Activated CD4-positive, alpha-beta T cell treated with anti-CD3 and anti-CD28 coated beads for 36 hours (primary cell): ENCODE data around the gene KCNC2. TPM values are rescaled to one million over a fixed set of nuclear protein-coding genes. Genes with fewer than 3 reads are reported as not detected.
"Not testable (repeated sequence)": the region's sequence is repeated elsewhere in the genome, so short reads cannot be mapped to it uniquely, and the experiment has no call there.

ENCODE experiments used
- ATAC-seq: fragments of 200-7000 bp; cut with Tn5 transposase; one replicate; pipeline ENCODE4 v1.10.0; 2021; ENCODE audit warnings: mild to moderate bottlenecking, moderate library complexity
- CTCF ChIA-PET: fragments of 350-600 bp; sonication (Branson Sonifier 250); formaldehyde crosslinking; loops from one replicate; lab custom pipeline; 2021; ENCODE audit warnings: antibody characterized with exemption; lab: Charles Lee
- POLR2A ChIA-PET: fragments of 350-600 bp; sonication (Branson Sonifier 250); formaldehyde crosslinking; loops from one replicate; lab custom pipeline; 2021; ENCODE audit warnings: antibody characterized with exemption, inconsistent platforms; lab: Charles Lee
- DNase-seq: peaks from one replicate; pipeline ENCODE4 v3.0.0-alpha.2; 2020
- H3K27ac Mint-ChIP-seq: one replicate; pipeline ENCODE4 v1.8.0; 2021; ENCODE audit warnings: mixed read lengths
- H3K27me3 Mint-ChIP-seq: one replicate; pipeline ENCODE4 v1.8.0; 2021; ENCODE audit warnings: mixed read lengths
- H3K36me3 Mint-ChIP-seq: one replicate; pipeline ENCODE4 v1.8.0; 2021; ENCODE audit warnings: low read depth, mixed read lengths
- H3K4me1 Mint-ChIP-seq: one replicate; pipeline ENCODE4 v1.8.0; 2021; ENCODE audit warnings: mixed read lengths
- H3K4me3 Mint-ChIP-seq: one replicate; pipeline ENCODE4 v1.8.0; 2021; ENCODE audit warnings: mild to moderate bottlenecking, moderate library complexity, mixed read lengths
- H3K9me3 Mint-ChIP-seq: one replicate; pipeline ENCODE4 v1.8.0; 2021; ENCODE audit warnings: low read depth, mixed read lengths
- intact Hi-C, 2 experiments: fragments of 100-400 bp; cut with DNase I in 1 of 2; cut with micrococcal nuclease in 1 of 2; formaldehyde crosslinking; loops; one replicate each; pipeline versions ENCODE4 v1.14.2 to v1.15.1; 2022 to 2024; cut with DNase I, micrococcal nuclease
- total RNA-seq, 2 experiments: library from RNA; stranded (reverse); gene quantifications; one replicate each; pipeline ENCODE4 v1.2.3, GENCODE V29; 2021

KCNC2 gene
- total RNA-seq, 2 experiments from 2014 or later = not detected

DNA sequence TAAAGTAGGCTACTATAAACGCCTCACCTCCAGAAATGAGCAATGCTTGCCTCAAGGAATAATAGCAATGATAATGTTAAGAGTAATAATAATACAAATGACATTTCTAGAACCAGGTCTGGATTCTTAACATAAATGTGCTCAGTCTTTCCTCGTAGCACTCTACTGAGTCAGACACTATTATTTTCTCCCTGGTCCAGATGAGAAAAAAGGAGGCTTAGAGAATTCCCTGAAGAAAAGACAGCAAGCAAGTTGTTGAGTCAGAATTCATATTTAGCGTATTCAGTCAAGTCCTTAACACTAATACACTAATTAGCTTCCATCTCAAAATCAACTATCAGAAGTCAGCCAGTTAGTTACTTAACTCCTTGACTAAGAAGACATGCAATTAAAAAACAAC lies 13.2 kb downstream of the KCNC2 start:
- DNase-seq (no peak), ATAC-seq (no peak)
- POLR2A ChIA-PET = no interaction called here
- no peak overlapping the region for H3K4me3 Mint-ChIP-seq
- peaks cover 2% of the 10 kb centered on the region for H3K27me3 Mint-ChIP-seq
- intact Hi-C loops = no loop called here
- no peaks in the 10 kb centered on the region for H3K9me3 Mint-ChIP-seq
- H3K27ac Mint-ChIP-seq = no peak overlapping the region
- H3K36me3 Mint-ChIP-seq = no peaks in the 10 kb centered on the region
- H3K4me1 Mint-ChIP-seq = peaks cover 7% of the 10 kb centered on the region
- CTCF ChIA-PET = no interaction called here

DNA sequence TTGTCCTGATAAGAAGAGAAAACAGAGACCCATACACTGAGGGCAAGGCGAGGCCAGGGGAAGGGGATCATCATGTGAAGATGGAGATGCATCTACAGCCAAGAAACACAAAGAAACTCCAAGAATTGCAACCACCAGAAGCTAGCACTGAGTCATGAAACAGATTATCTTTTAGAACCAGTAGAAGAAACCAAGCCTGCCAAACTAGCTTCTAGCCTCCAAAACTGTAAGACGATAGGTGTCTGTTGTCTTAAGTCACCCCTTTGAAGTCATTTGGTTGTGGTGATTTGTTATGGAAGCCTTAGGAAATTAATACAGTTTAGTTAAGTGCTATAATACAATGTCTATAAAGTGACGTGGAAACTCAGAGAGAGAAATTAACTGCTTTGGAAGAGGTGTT lies 15.4 kb downstream of the KCNC2 start:
- H3K36me3 Mint-ChIP-seq = no peaks in the 10 kb centered on the region
- DNase-seq = no peak
- no peaks in the 10 kb centered on the region for H3K9me3 Mint-ChIP-seq
- H3K27ac Mint-ChIP-seq = no peak overlapping the region
- no peak overlapping the region for H3K4me3 Mint-ChIP-seq
- ChIA-PET POLR2A (no interaction called here), CTCF (no interaction called here)
- intact Hi-C loops = no loop called here
- no peaks in the 10 kb centered on the region for H3K4me1 Mint-ChIP-seq
- peaks cover 2% of the 10 kb centered on the region for H3K27me3 Mint-ChIP-seq
- no peak for ATAC-seq

DNA sequence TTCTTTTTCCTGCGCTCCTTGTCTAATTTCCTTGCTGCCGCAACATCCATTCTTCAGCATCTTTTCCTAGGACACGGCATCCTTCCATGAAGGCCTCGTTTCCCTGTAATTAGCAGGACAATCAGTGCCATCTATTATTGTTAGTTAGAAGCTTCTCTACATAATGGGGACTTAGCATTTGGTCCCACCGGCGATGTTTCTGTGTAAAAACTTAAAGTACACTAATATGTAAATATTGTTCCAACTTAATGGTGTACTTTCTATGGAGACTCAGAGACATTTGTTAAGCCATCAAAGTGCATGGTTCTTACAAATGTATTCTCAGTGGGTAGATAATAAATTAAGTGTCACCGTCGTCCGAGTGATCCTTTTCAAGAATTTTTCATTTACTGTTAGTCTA lies 17.4 kb downstream of the KCNC2 start:
- intact Hi-C loops = no loop called here
- H3K4me3 Mint-ChIP-seq = no peak overlapping the region
- H3K9me3 Mint-ChIP-seq = no peaks in the 10 kb centered on the region
- no peak for ATAC-seq
- H3K36me3 Mint-ChIP-seq = no peaks in the 10 kb centered on the region
- no peak overlapping the region for H3K27ac Mint-ChIP-seq
- CTCF ChIA-PET = interaction anchor here (0.7 kb wide), 1 partner anchor 10 kb away, joined by 4 read pairs; no protein-coding TSS in a partner anchor
- POLR2A ChIA-PET = no interaction called here
- no peak for DNase-seq
- H3K4me1 Mint-ChIP-seq = no peaks in the 10 kb centered on the region
- peaks cover 5% of the 10 kb centered on the region for H3K27me3 Mint-ChIP-seq

DNA sequence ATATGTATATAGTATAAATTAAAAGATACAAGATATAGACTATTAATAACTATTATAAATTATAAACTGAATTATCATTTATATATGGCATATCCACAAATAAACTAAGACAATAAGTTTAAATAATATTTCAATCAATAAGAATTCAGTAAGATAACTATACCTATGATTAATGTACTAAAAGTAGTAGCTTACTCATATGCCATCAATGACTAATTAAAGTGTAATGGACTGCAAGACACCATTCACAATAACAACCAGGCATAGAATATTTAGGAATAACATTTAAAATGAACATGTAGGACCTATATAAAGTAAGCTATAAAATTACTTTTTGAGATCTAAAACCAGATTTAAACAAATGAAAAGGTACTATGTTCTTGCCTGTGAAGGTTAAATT lies 18.8 kb downstream of the KCNC2 start:
- Mint-ChIP-seq H3K27me3 (peaks cover 5% of the 10 kb centered on the region), H3K9me3 (no peaks in the 10 kb centered on the region), H3K4me1 (no peaks in the 10 kb centered on the region), H3K27ac (no peak overlapping the region), H3K36me3 (no peaks in the 10 kb centered on the region), H3K4me3 (no peak overlapping the region)
- CTCF ChIA-PET = no interaction called here
- intact Hi-C loops = no loop called here
- ATAC-seq (no peak), DNase-seq (no peak)
- POLR2A ChIA-PET = no interaction called here

DNA sequence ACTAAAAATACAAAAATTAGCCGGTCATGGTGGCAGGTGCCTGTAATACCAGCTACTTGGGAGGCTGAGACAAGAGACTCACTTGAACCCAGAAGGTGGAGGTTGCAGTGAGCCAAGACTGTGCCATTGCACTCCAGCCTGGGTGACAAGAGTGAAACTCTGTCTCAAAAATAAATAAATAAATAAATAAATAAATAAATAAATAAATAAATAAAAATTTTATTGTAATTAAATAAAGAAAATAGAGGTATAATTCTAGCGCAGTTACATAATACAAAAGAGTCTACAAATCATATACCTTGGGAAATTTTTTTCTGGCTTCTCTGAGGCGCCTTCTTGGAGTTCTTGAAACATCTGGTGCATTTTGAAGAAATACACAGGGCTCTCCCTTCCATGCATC lies 23.8 kb downstream of the KCNC2 start:
- intact Hi-C loops, POLR2A ChIA-PET, ATAC-seq, CTCF ChIA-PET, DNase-seq, H3K4me3 Mint-ChIP-seq, H3K9me3 Mint-ChIP-seq, H3K27ac Mint-ChIP-seq, H3K36me3 Mint-ChIP-seq, H3K4me1 Mint-ChIP-seq, H3K27me3 Mint-ChIP-seq: not testable (repeated sequence)

DNA sequence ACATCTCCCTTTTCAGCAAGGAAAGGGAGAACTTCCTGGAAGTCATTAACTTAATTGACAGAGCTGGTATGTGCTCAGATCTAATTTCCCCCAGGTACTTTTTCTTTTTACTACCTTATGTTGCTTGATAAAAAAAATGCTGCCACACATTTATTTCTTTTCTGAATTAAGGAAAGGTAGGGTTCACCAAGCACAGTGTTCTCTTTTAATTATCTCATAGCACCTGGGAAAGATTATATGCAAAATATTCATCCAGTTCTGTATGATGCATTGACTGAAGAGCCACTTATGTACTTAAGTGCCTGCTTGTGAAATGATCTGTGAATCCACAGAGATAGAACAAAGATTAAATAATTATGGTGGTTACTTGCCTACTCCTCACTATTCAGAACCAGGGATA lies 25.1 kb downstream of the KCNC2 start:
- no peak overlapping the region for H3K4me3 Mint-ChIP-seq
- CTCF ChIA-PET = no interaction called here
- DNase-seq = no peak

DNA sequence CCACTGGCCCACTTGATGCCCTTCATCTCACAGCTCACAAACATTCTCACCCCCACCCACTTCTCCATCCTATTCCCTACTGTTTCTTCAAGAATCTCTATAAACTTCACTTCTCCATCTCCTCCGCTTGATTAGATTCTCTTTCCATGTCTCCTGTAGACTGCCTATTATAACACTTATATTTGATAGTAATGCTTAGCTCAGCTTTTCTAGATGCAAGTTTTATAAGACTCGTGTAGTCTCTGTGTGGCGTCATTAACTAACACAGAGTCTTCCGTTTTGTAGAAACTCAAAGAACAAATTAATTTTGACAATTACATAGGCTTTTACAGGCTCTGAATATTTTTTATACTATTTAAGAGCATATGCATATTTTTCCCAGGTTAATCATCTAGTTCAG lies 25.7 kb downstream of the KCNC2 start:
- H3K4me3 Mint-ChIP-seq = no peak overlapping the region
- POLR2A ChIA-PET = no interaction called here
- no peak for ATAC-seq
- no peaks in the 10 kb centered on the region for H3K9me3 Mint-ChIP-seq
- no peaks in the 10 kb centered on the region for H3K4me1 Mint-ChIP-seq
- H3K27me3 Mint-ChIP-seq = peaks cover 6% of the 10 kb centered on the region
- H3K27ac Mint-ChIP-seq = no peak overlapping the region
- no peaks in the 10 kb centered on the region for H3K36me3 Mint-ChIP-seq
- CTCF ChIA-PET = no interaction called here
- no peak for DNase-seq
- intact Hi-C loops = no loop called here

More for the DNA sequence above, 25.1 kb downstream of the KCNC2 start:
- H3K27ac Mint-ChIP-seq = no peak overlapping the region
- H3K36me3 Mint-ChIP-seq = no peaks in the 10 kb centered on the region
- H3K27me3 Mint-ChIP-seq = peaks cover 7% of the 10 kb centered on the region
- no peaks in the 10 kb centered on the region for H3K4me1 Mint-ChIP-seq
- intact Hi-C loops = no loop called here
- no peaks in the 10 kb centered on the region for H3K9me3 Mint-ChIP-seq
- POLR2A ChIA-PET = no interaction called here
- no peak for ATAC-seq

DNA sequence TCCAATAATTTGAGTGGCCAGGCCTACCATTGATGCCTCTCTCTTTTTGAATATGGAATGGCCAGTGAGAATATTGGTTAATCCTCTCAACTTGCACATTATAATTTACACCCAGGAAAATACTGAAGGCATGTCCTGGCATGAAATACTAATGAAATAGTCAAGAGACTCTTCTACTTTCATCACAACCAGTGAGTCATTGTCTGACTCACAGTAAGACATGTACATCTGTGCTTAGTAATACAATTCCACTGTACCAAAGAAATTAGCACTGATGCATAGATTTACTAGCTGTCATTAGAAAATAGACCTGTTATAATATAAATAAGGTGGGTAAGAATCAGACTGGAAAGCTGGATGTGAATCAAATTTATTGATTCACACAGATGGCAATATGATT lies 31.6 kb downstream of the KCNC2 start:
- peak; percentile 85 for ATAC-seq
- CTCF ChIA-PET = interaction anchor here (0.5 to 0.7 kb wide), 2 partner anchors 105 to 315 kb away, joined by 3 read pairs; no protein-coding TSS in a partner anchor
- no peak overlapping the region for H3K27ac Mint-ChIP-seq

DNA sequence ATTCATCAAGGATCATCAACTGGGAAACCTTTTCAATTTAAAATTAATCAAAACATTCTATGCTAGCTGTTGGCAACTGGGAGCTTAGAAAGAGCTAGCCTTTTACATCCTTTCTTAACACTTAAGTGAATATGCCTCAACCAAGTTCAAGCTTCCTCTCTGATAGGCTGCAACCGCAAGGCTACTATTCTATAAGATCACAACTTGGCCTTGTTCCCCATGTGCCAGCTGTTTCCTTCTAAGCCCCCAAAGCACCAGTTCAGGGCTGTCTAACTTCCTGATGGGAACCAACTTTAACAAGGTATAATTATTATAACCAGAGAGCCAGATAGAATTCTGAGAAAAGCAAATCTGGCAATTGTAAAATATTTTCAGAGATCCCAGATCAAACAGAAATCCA lies 37.0 kb downstream of the KCNC2 start:
- no peak for DNase-seq
- H3K27me3 Mint-ChIP-seq = no peaks in the 10 kb centered on the region
- intact Hi-C loops = no loop called here
- CTCF ChIA-PET = no interaction called here
- H3K36me3 Mint-ChIP-seq = no peaks in the 10 kb centered on the region
- H3K27ac Mint-ChIP-seq = no peak overlapping the region
- no peak for ATAC-seq
- H3K4me1 Mint-ChIP-seq = peaks cover 3% of the 10 kb centered on the region
- no peaks in the 10 kb centered on the region for H3K9me3 Mint-ChIP-seq
- no peak overlapping the region for H3K4me3 Mint-ChIP-seq
- POLR2A ChIA-PET = no interaction called here

More for the DNA sequence above, 31.6 kb downstream of the KCNC2 start:
- DNase-seq = no peak
- Mint-ChIP-seq H3K27me3 (peaks cover 4% of the 10 kb centered on the region), H3K4me3 (no peak overlapping the region), H3K4me1 (no peaks in the 10 kb centered on the region), H3K9me3 (no peaks in the 10 kb centered on the region), H3K36me3 (no peaks in the 10 kb centered on the region)
- intact Hi-C loops = no loop called here
- POLR2A ChIA-PET = no interaction called here

DNA sequence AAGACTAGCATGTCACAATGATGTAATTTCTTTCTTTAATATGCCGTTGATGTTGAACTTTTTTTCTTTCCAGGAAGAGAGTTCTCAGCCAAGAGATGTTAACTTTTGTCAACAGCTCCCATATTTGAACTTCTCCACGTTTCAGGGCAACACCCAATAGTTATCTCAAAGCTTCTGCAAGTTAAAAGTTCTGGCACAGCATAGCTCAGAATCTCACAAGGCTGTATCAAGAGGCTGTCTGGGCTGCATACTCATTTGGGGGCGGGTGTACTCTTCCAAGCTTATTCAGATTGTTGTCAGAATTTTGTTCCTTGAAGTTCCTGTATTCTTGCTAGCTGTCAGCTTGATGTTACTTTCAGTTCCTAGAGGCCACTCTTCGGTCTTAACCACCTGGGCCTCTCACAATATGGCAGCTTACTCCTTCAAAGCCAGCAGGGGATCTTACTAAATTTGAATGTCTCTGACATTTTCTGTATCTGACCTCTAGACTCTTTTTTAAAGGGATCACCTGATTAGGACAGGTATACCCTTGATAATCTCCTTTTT lies 38.9 kb downstream of the KCNC2 start:
- Mint-ChIP-seq H3K27me3 (no peaks in the 10 kb centered on the region), H3K9me3 (no peaks in the 10 kb centered on the region), H3K4me3 (no peak overlapping the region), H3K36me3 (no peaks in the 10 kb centered on the region), H3K27ac (no peak overlapping the region), H3K4me1 (peaks cover 3% of the 10 kb centered on the region)
- ATAC-seq = no peak
- intact Hi-C loops = no loop called here
- ChIA-PET CTCF (no interaction called here), POLR2A (no interaction called here)
- DNase-seq = no peak

DNA sequence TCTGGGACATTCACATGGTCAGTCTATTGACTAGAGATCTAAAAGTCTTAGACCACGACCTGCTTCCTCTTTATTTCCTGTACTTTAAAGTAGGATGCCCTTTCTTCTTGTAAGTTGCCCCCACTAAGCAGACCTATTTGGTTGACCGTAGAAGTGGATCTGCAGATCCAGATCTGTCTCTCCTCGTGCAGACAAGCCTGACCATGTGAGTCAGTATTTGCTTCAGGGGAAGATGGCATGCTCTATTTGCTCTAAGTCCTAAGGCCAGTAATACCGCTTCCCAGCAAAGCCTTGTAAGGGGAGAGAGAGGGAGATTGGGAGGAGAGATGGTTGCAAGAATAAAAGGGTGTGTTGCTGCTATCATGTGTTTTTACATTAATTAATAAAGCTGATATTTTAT lies 46.8 kb downstream of the KCNC2 start:
- no peaks in the 10 kb centered on the region for H3K4me1 Mint-ChIP-seq
- H3K27ac Mint-ChIP-seq = no peak overlapping the region
- H3K36me3 Mint-ChIP-seq = no peaks in the 10 kb centered on the region
- DNase-seq (no peak), ATAC-seq (no peak)
- POLR2A ChIA-PET = no interaction called here
- intact Hi-C loops = no loop called here
- CTCF ChIA-PET = no interaction called here
- no peaks in the 10 kb centered on the region for H3K9me3 Mint-ChIP-seq
- H3K4me3 Mint-ChIP-seq = no peak overlapping the region
- H3K27me3 Mint-ChIP-seq = no peaks in the 10 kb centered on the region

DNA sequence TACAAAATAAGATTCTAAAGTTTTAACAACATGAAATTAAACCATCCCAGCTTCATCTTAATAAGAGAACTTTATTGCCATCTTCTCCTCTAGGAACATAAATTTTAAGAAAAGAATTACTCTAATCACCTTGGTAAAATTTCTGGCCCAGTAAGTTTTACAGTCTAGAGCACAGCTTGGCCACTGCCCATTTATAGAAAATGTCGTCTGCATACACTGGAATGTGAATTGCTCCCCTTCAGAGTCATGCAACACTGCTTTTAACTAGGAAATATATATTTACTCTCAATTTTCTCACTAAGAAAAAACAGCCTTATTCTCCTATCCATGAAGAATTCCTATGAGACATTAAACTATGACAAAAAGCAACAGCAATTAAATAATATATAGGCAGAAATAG lies 48.2 kb downstream of the KCNC2 start:
- ATAC-seq (no peak), DNase-seq (no peak)
- Mint-ChIP-seq H3K4me1 (no peaks in the 10 kb centered on the region), H3K4me3 (no peak overlapping the region), H3K27ac (no peak overlapping the region), H3K9me3 (no peaks in the 10 kb centered on the region), H3K36me3 (no peaks in the 10 kb centered on the region), H3K27me3 (no peaks in the 10 kb centered on the region)
- POLR2A ChIA-PET = no interaction called here
- CTCF ChIA-PET = no interaction called here
- intact Hi-C loops = no loop called here
